Stimulated activated naive B cell treated with anti-CD40 and anti-IgM and Interleukin-4, amounts not matched to agents 10 μg/mL and 1 μg/mL and 100 μg/mL, for 72 hours (primary cell): ENCODE measurements around the gene TBC1D25.

Experiments used
- ATAC-seq, 2 donors: fragments of 150-1000 bp; cut with Tn5 transposase; replicated peaks; 2 replicates each; pipeline ENCODE4 v1.10.0; 2021; ENCODE audit warnings: moderate library complexity in 1 of 2
- DNase-seq: peaks from one replicate; pipeline ENCODE4 v3.0.0; 2021
- H3K27ac Mint-ChIP-seq: one replicate; pipeline ENCODE4 v1.8.0; 2022; ENCODE audit warnings: mild to moderate bottlenecking, mixed read lengths
- H3K27me3 Mint-ChIP-seq, 2 donors: one replicate each; pipeline ENCODE4 v1.8.0; 2022; ENCODE audit warnings: mixed read lengths in 2 of 2
- H3K36me3 Mint-ChIP-seq, 2 donors: one replicate each; pipeline ENCODE4 v1.8.0; 2022; ENCODE audit warnings: mixed read lengths in 2 of 2, mild to moderate bottlenecking in 1 of 2
- H3K4me1 Mint-ChIP-seq, 2 donors: one replicate each; pipeline ENCODE4 v1.8.0; 2022; ENCODE audit warnings: mixed read lengths in 2 of 2, mild to moderate bottlenecking in 1 of 2
- H3K4me3 Mint-ChIP-seq, 2 donors: one replicate each; pipeline ENCODE4 v1.8.0; 2022; ENCODE audit warnings: mild to moderate bottlenecking in 2 of 2, mixed read lengths in 2 of 2, moderate library complexity in 1 of 2
- H3K9me3 Mint-ChIP-seq, 2 donors: one replicate each; pipeline ENCODE4 v1.8.0; 2022; ENCODE audit warnings: mixed read lengths in 2 of 2, mild to moderate bottlenecking in 1 of 2

TBC1D25 gene

GRCh38 chrX:48539345-48540027, at the start of gene TBC1D25:
TBC1D25 (plus strand) TSS chrX:48539714; CDS start chrX:48539798, 84 bp downstream.
- Mint-ChIP-seq H3K36me3 (peaks cover 4 to 9% of the 10 kb centered on the region in 2 donors), H3K27me3 (no peaks in the 10 kb centered on the region), H3K9me3 (no peaks in the 10 kb centered on the region), H3K4me3 (peak within 1 kb of the TSS; percentile 83 to 90), H3K4me1 (peaks cover 12 to 20% of the 10 kb centered on the region in 2 donors), H3K27ac (peak within 1 kb of the TSS; percentile 95)
- ATAC-seq (peak; percentile 81 to 89), DNase-seq (peak; percentile 94)

- H3K27me3 Mint-ChIP-seq = peaks cover 0 to 5% of the 10 kb centered on the region in 2 donors
- ATAC-seq = no peak
- H3K9me3 Mint-ChIP-seq = no peaks in the 10 kb centered on the region
- DNase-seq = no peak
- H3K4me3 Mint-ChIP-seq = no peak overlapping the region
- H3K27ac Mint-ChIP-seq = no peak overlapping the region
- H3K36me3 Mint-ChIP-seq = peaks cover 0 to 5% of the 10 kb centered on the region in 2 donors
- peaks cover 2 to 6% of the 10 kb centered on the region in 2 donors for H3K4me1 Mint-ChIP-seq
These were observed 49.6 kb upstream of the TBC1D25 start for GRCh38 chrX:48489892-48490291.

- Mint-ChIP-seq H3K4me1 (peaks cover 2 to 6% of the 10 kb centered on the region in 2 donors), H3K36me3 (peaks cover 0 to 5% of the 10 kb centered on the region in 2 donors), H3K27me3 (peaks cover 0 to 5% of the 10 kb centered on the region in 2 donors), H3K4me3 (no peak overlapping the region), H3K9me3 (no peaks in the 10 kb centered on the region), H3K27ac (no peak overlapping the region)
- ATAC-seq (no peak), DNase-seq (no peak)
These were observed 48.9 kb upstream of the TBC1D25 start for GRCh38 chrX:48490661-48491060.

GRCh38 chrX:48491809-48492208, 47.7 kb upstream of the TBC1D25 start:
- no peak overlapping the region for H3K27ac Mint-ChIP-seq
- H3K4me1 Mint-ChIP-seq = peaks cover 2 to 6% of the 10 kb centered on the region in 2 donors
- DNase-seq = no peak
- peaks cover 0 to 5% of the 10 kb centered on the region in 2 donors for H3K36me3 Mint-ChIP-seq
- peaks cover 0 to 5% of the 10 kb centered on the region in 2 donors for H3K27me3 Mint-ChIP-seq
- ATAC-seq = no peak
- no peak overlapping the region for H3K4me3 Mint-ChIP-seq
- no peaks in the 10 kb centered on the region for H3K9me3 Mint-ChIP-seq

- Mint-ChIP-seq H3K36me3 (no peaks in the 10 kb centered on the region), H3K4me1 (peaks cover 2 to 6% of the 10 kb centered on the region in 2 donors), H3K9me3 (no peaks in the 10 kb centered on the region), H3K27ac (no peak overlapping the region), H3K27me3 (peaks cover 0 to 5% of the 10 kb centered on the region in 2 donors), H3K4me3 (no peak overlapping the region)
- DNase-seq (no peak), ATAC-seq (no peak)
These were observed 47.1 kb upstream of the TBC1D25 start for GRCh38 chrX:48492293-48492910.

GRCh38 chrX:48493890-48494364, 45.6 kb upstream of the TBC1D25 start:
- ATAC-seq = peak in 1 of 2 donors; percentile 14
- Mint-ChIP-seq H3K4me3 (no peak overlapping the region), H3K27ac (no peak overlapping the region), H3K4me1 (peaks cover 2 to 6% of the 10 kb centered on the region in 2 donors), H3K9me3 (no peaks in the 10 kb centered on the region), H3K36me3 (no peaks in the 10 kb centered on the region), H3K27me3 (peaks cover 0 to 8% of the 10 kb centered on the region in 2 donors)
- no peak for DNase-seq

GRCh38 chrX:48496660-48497059, 42.9 kb upstream of the TBC1D25 start:
- peaks cover 0 to 8% of the 10 kb centered on the region in 2 donors for H3K27me3 Mint-ChIP-seq
- no peak for DNase-seq
- no peak overlapping the region for H3K27ac Mint-ChIP-seq
- no peak overlapping the region for H3K4me3 Mint-ChIP-seq
- H3K9me3 Mint-ChIP-seq = no peaks in the 10 kb centered on the region
- peaks cover 2 to 6% of the 10 kb centered on the region in 2 donors for H3K4me1 Mint-ChIP-seq
- ATAC-seq = no peak
- H3K36me3 Mint-ChIP-seq = no peaks in the 10 kb centered on the region

GRCh38 chrX:48497871-48498270, 41.6 kb upstream of the TBC1D25 start:
- no peaks in the 10 kb centered on the region for H3K36me3 Mint-ChIP-seq
- H3K9me3 Mint-ChIP-seq = no peaks in the 10 kb centered on the region
- H3K4me1 Mint-ChIP-seq = no peaks in the 10 kb centered on the region
- H3K27me3 Mint-ChIP-seq = peaks cover 0 to 3% of the 10 kb centered on the region in 2 donors
- no peak overlapping the region for H3K4me3 Mint-ChIP-seq
- H3K27ac Mint-ChIP-seq = no peak overlapping the region
- no peak for DNase-seq
- no peak for ATAC-seq

GRCh38 chrX:48498374-48498809, 41.1 kb upstream of the TBC1D25 start:
- no peaks in the 10 kb centered on the region for H3K9me3 Mint-ChIP-seq
- H3K4me3 Mint-ChIP-seq = no peak overlapping the region
- no peak for DNase-seq
- no peak overlapping the region for H3K27ac Mint-ChIP-seq
- H3K36me3 Mint-ChIP-seq = no peaks in the 10 kb centered on the region
- no peak for ATAC-seq
- no peaks in the 10 kb centered on the region for H3K4me1 Mint-ChIP-seq
- peaks cover 0 to 3% of the 10 kb centered on the region in 2 donors for H3K27me3 Mint-ChIP-seq

GRCh38 chrX:48504261-48504660, 35.3 kb upstream of the TBC1D25 start:
- H3K9me3 Mint-ChIP-seq = no peaks in the 10 kb centered on the region

GRCh38 chrX:48505481-48505880, 34.0 kb upstream of the TBC1D25 start:
- Mint-ChIP-seq H3K27ac (no peak overlapping the region), H3K4me3 (no peak overlapping the region), H3K27me3 (no peaks in the 10 kb centered on the region), H3K36me3 (peaks cover 0 to 4% of the 10 kb centered on the region in 2 donors), H3K4me1 (peaks cover 13 to 18% of the 10 kb centered on the region in 2 donors), H3K9me3 (no peaks in the 10 kb centered on the region)
- DNase-seq (no peak), ATAC-seq (no peak)

More at GRCh38 chrX:48504261-48504660, 35.3 kb upstream of the TBC1D25 start:
- ATAC-seq (no peak), DNase-seq (no peak)
- no peak overlapping the region for H3K4me3 Mint-ChIP-seq
- no peak overlapping the region for H3K27ac Mint-ChIP-seq
- peaks cover 5 to 7% of the 10 kb centered on the region in 2 donors for H3K4me1 Mint-ChIP-seq
- H3K27me3 Mint-ChIP-seq = no peaks in the 10 kb centered on the region
- H3K36me3 Mint-ChIP-seq = no peaks in the 10 kb centered on the region

GRCh38 chrX:48507246-48507645, 32.3 kb upstream of the TBC1D25 start:
- Mint-ChIP-seq H3K4me3 (no peak overlapping the region), H3K27ac (no peak overlapping the region), H3K36me3 (peaks cover 8 to 12% of the 10 kb centered on the region in 2 donors), H3K27me3 (peaks cover 0 to 4% of the 10 kb centered on the region in 2 donors), H3K9me3 (no peaks in the 10 kb centered on the region), H3K4me1 (peaks cover 18 to 29% of the 10 kb centered on the region in 2 donors)
- no peak for DNase-seq
- ATAC-seq = no peak

GRCh38 chrX:48508400-48509244, 30.9 kb upstream of the TBC1D25 start, which contains the start of gene PORCN:
PORCN (plus strand) TSS chrX:48508992; CDS start chrX:48509821, 829 bp downstream.
- Mint-ChIP-seq H3K27me3 (peaks cover 0 to 4% of the 10 kb centered on the region in 2 donors), H3K9me3 (no peaks in the 10 kb centered on the region), H3K4me1 (peaks cover 18 to 29% of the 10 kb centered on the region in 2 donors), H3K36me3 (peaks cover 8 to 12% of the 10 kb centered on the region in 2 donors), H3K4me3 (peak within 1 kb of the TSS; percentile 93 to 96), H3K27ac (peak within 1 kb of the TSS; percentile 97)
- peak; percentile 70 for DNase-seq
- peak; percentile 87 to 92 for ATAC-seq

- peak; percentile 23 to 29 for ATAC-seq
- peaks cover 8 to 12% of the 10 kb centered on the region in 2 donors for H3K36me3 Mint-ChIP-seq
- H3K4me1 Mint-ChIP-seq = peaks cover 18 to 29% of the 10 kb centered on the region in 2 donors
- no peak for DNase-seq
- H3K9me3 Mint-ChIP-seq = no peaks in the 10 kb centered on the region
- peak overlapping the region; percentile 93 to 96 for H3K4me3 Mint-ChIP-seq
- H3K27ac Mint-ChIP-seq = peak overlapping the region; percentile 97
- peaks cover 0 to 4% of the 10 kb centered on the region in 2 donors for H3K27me3 Mint-ChIP-seq
These were observed 30.3 kb upstream of the TBC1D25 start for GRCh38 chrX:48509245-48509590.
